HG02642 (cell line): ENCODE results near the gene MBTPS2.

ENCODE experiments used
- ATAC-seq: cut with Tn5 transposase; IDR thresholded peaks from one replicate; pipeline ENCODE4 v1.9.1; 2021; ENCODE audit warnings: mild to moderate bottlenecking; ENCODE audit not compliant: unreplicated experiment, poor library complexity

The MBTPS2 gene

DNA sequence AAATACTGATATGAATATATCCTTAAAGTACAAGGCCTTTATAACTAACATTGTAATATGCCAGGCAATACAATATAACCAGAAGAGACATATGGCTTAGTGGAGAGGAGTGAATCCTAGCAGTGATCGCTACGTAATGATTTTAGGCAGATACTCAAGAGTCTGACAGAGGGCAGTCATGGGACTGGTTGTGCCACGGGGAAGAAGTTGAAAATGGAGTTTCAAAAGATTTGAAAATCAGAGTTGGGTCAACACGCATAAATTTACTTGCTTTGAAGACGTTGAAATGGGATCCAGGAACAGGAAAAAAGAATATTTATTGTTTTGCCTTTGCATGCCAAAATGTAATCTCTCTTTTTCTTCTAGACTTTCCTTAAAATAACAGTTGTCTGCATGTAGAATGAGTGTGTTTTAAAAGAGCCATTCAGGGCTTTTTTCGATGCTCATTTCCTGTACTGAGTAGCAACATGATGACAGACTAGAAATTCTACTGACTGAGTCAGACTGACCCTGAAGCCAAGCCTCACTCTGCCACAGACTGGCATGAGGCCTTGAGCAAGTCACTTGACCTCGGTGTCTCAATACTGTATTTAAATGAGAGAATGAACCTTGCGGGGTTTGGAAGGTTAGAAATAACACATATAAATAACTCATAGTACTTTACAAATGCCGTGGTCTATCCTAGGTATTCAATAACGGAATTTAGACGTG is 93.0 kb downstream of the MBTPS2 start:
- no peak for ATAC-seq

DNA sequence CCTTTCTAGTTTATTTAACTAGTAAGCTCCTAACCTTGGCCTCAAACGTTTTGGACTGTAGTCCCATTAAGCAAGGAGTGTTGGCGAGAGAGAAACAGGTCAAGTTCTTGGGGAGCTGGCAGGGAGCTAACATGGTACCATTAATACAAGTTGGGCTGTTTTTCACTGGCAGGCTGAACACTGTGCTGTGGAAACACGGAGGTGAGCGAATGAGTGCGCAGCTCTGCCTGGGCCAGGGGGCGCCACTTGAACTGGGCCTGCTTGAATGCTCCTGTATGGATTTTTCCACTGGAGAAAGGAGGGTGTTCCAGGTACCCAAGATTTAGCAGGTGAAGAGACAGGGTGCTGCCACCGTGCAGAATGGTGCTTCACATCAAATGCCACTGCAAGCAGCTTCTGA is 93.7 kb downstream of the MBTPS2 start:
- ATAC-seq, result no peak

DNA sequence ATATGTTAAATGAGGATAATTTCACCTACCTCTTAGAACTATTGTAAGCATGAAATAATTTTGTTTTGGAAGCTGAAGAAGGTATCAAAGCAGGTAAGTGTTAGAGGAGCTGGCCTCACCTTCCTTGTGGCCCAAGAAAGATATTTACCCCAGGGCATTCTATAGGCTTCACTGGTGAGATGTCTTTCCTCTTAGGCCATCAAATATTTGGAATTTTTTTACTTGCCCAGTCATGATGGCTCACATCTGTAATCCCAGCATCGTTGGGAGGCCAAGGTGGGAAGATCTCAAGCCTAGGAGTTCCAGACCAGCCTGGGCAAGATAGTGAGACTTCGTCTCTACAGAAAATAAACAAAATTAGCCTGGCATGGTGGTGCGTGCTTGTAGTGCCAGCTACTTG is 95.0 kb downstream of the MBTPS2 start:
- no peak for ATAC-seq
